AG04449 (cell line): ENCODE measurements around the gene P4HA2.

Experiments
- CTCF ChIA-PET: fragments of 350-600 bp; formaldehyde crosslinking; extraction: SDS; loops from one replicate; lab custom pipeline; 2021; ENCODE audit warnings: antibody characterized with exemption; lab: Yijun Ruan, JAX
- POLR2A ChIA-PET: fragments of 400-600, 350-600 bp; formaldehyde crosslinking; extraction: SDS; loops from one replicate; lab custom pipeline; 2020; ENCODE audit warnings: antibody characterized with exemption, inconsistent platforms; lab: Yijun Ruan, JAX
- DNase-seq: peaks from one replicate; pipeline ENCODE4 v3.0.0-alpha.2; 2010; ENCODE audit warnings: low read depth, low spot score
- H3K4me3 ChIP-seq: 2 replicates; pipeline ENCODE4 v1.5.1; 2011; ENCODE audit warnings: low read depth, mild to moderate bottlenecking, control low read depth, low read length
- CTCF ChIP-seq: IDR thresholded peaks from one replicate; pipeline ENCODE4 v1.5.1; 2011; ENCODE audit warnings: mild to moderate bottlenecking, moderate library complexity, low read length, control low read depth, inconsistent platforms; ENCODE audit not compliant: insufficient read depth; ENCODE audit errors: missing control alignments

P4HA2 gene

GRCh38 chr5:132272311-132273210, 44.9 kb upstream of the P4HA2 start:
- H3K4me3 ChIP-seq = no peak overlapping the region
- DNase-seq = no peak
- TF ChIP-seq CTCF = peak; percentile 65
- POLR2A ChIA-PET = interaction anchor here (0.6 kb wide), 1 partner anchor 21 kb away, joined by 3 read pairs; the partner anchor contains the start of gene SLC22A4
- CTCF ChIA-PET = interaction anchor here (0.8 to 6.7 kb wide), 22 partner anchors 10 to 218 kb away, joined by 3 to 46 read pairs (median 4); partner anchors contain the start of genes IRF1 and SLC22A4

- CTCF ChIA-PET = interaction anchor here (0.8 to 6.7 kb wide), 18 partner anchors 10 to 219 kb away, joined by 3 to 46 read pairs (median 4); partner anchors contain the start of genes IRF1 and SLC22A4
- H3K4me3 ChIP-seq = no peak overlapping the region
- TF ChIP-seq CTCF = no peak
- POLR2A ChIA-PET = interaction anchor here (0.6 kb wide), 1 partner anchor 22 kb away, joined by 3 read pairs; the partner anchor contains the start of gene SLC22A4
- no peak for DNase-seq
These were observed 43.9 kb upstream of the P4HA2 start for GRCh38 chr5:132271251-132272246.

- ChIA-PET POLR2A (no interaction called here), CTCF (interaction anchor here (6.2 to 6.7 kb wide), 2 partner anchors 16 to 32 kb away, joined by 36 to 46 read pairs; no protein-coding TSS in a partner anchor)
- DNase-seq = no peak
- no peak for TF ChIP-seq CTCF
- H3K4me3 ChIP-seq = no peak overlapping the region
These were observed 43.1 kb upstream of the P4HA2 start for GRCh38 chr5:132270706-132271105.

DNA sequence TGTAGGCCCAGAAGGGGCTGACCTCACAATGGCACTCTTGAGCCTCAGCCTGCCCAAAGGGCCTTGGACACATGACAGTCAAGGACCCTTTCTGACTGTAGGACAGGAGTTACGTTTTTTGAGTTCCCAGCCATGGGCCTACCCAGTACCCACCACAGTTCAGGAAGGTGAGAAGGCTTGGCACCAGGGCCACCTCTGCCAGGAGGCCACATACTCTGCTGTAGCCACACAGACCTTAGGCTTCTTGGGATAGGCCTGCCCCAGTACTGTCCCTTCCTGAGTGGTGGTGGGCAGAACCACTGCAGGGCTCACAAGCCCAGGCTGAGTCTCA, 42.6 kb upstream of the P4HA2 start:
- TF ChIP-seq CTCF = no peak
- POLR2A ChIA-PET = no interaction called here
- H3K4me3 ChIP-seq = no peak overlapping the region
- CTCF ChIA-PET = interaction anchor here (6.2 to 6.7 kb wide), 2 partner anchors 16 to 32 kb away, joined by 36 to 46 read pairs; no protein-coding TSS in a partner anchor
- DNase-seq = no peak

GRCh38 chr5:132269635-132270334, 42.1 kb upstream of the P4HA2 start:
- TF ChIP-seq CTCF = no peak
- no peak overlapping the region for H3K4me3 ChIP-seq
- ChIA-PET POLR2A (no interaction called here), CTCF (interaction anchor here (1.1 to 6.7 kb wide), 5 partner anchors 9 to 80 kb away, joined by 3 to 46 read pairs (median 5); no protein-coding TSS in a partner anchor)
- no peak for DNase-seq
